ENCODE data around the gene RAB1B.
"Not testable (repeated sequence)": the region's sequence is repeated elsewhere in the genome, so short reads cannot be mapped to it uniquely, and the experiment has no call there.

Gene RAB1B

DNA sequence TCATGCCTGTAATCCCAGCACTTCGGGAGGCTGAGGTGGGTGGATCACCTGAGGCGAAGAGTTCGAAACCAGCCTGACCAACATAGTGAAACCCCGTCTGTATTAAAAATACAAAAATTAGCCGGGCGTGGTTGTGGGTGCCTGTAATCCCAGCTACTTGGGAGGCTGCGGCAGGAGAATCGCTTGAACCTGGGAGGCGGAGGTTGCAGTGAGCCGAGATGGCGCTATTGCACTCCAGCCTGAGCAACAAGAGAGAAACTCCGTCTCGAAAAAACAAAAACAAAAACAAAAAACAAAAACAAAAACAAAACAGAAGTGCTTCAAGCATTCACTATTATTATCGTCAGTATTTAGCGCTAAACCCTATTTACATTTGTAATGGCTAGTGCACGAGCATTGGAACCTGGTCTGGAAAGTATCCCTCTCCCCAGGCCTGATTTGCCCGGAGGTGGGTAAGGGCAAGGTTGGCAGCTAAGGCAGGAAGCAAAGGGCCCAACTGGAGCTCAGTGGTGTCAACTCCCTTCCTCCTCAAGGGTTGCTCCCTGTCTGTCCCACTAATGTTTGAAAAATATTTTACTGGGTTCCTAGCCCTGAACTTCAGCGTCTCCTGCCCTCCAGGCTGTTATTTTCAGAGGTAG lies 42.5 kb downstream of the RAB1B start:
- DNase-seq, result not testable (repeated sequence)

DNA sequence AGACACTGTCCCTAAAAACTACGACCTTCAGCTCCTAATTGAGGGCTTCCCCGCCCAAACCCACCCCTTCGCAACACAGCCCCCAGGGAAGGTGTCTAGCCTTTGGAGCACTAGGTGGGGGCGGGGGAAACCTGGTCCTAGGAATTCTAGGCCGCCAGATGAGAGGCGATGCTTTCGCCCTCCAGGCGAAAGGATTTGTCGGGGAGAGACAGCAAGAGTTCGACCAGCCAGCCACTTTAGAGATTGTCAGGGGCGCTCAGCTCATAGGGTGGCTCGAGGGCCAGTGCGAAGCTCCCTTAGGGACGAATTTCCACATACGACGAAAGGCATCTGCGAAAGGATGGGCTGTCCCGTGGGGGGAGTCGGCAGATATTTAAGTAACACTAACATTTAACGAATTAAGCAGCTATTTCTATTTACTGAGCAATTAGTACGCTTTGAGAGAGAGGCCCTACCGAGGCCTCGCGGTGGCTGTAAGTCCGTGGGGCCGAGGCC lies 43.1 kb downstream of the RAB1B start:
- no peak for DNase-seq

DNA sequence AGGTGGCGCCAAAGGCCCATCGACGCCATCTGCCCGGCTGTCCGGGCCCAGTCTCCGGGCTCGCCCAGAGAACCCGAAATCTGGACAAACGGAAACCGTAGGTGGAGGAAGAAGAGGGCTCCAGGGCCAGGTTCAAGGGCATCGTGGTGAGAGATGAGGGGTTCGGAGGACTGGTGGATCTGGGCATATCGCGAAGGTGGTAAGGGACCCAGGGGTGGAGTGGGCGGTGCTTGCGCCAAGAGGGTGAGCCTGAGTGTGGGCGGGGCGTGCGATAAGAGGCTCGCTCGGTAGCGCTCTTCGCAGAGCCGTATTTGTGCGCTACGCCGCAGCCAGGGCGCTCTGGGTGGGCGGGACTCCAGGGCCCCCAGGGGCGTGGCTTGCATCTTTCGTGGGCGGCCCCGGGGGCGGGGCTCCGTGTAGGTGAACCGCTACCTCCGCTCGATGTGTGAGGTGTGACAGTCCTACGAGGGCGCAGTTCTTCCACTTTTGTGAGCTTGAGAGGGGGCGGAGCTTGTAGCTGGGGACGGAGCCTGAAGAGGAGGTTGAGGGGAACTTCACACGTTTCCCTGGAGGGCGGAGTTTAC lies 43.6 kb downstream of the RAB1B start:
- DNase-seq, result peak; percentile 90

DNA sequence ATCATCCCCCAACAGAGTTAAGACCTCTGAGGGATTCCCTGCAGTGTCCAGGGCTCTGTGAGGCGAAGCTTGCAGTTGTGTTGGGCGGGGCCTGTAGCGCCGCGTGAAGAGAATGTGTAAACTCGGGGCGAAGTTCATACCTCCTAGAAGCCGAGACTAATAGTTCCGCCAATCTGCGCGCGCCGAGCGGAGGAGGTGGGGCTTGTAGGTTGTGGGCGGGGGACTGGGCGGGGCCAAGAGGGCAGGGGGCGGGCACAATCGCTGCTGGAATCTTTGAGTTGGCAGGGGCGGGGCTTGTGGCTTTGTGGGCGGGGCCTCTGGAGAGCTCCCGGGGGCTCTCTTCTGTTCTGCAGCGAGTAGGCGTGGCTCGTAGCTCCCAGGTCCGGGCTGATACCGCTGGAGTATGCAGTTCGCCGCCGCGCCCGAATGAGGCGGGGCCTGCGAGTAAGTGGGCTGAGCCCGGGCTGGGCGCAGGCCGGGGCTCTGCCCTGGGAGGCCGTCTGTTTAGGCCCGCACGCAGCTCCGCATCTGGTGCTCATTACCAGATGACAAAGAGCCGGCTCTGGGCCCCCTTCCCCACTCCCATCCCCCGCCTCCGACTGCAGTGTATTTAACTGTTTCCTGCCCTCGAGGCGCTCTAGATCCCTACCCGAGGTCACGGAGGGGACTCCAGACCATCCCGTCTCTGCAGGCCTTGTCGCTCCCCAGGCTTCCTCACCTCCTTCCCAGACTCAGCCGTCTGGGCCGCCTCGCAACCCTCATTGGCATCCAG lies 44.3 kb downstream of the RAB1B start:
- peak; percentile 100 for DNase-seq

DNA sequence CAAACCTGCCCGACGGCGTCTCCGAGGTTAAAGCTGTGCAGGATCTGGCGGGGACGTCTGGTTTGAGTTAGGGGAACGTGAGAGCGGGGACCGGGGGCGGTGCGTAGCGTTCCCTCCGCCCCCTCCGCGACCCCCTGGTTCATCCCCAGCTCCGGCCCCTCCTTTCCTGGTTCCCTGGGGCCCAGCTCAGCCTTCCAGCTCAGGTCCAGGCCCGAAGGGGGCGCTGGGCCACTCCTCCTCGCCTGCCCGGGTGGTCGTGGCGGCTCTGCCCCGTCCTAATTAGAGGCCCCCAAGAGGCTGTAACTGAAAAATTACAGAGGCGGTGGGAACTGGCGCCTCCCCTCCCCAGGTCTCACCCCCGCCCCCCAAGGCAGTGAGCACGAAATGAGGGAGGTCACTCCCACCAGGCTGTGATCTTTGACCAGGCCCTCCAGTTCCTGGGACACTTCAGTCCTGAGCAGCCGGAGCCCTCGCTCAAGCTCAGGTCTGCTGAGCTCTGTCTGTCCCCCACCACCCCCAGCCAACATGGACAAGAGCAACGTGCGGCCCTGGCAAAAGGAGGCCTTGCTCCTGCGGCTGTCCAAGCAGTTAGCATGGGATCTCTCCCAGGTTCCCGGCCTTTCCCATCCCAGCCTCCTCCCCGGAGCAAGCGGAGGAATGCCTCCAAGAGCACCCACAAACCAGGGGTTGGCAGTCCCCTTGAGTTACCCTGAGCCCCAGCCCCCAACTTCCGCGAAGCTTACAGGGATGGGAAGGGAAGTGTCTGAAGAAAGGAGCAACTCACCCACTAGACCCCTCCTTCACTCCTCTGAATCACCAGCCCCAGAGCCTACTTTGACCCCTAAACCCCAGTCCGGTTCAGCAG lies 45.1 kb downstream of the RAB1B start:
- DNase-seq, result peak; percentile 67

DNA sequence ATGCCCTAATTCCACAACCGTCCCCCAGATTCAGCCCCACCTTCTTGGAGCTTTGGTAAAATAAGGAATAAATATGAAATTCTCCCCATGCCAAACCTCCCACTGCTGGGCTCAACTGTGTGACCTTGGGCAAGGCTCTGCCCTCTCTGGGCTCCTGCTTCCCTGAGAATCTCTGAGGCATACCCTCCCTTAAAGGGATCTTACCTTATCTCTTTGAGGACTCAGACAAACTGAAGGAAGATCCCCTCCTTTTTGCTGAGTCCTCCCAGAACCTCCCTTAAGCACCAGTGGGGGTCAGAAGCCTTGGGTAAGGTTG lies 45.7 kb downstream of the RAB1B start:
- no peak for DNase-seq

DNA sequence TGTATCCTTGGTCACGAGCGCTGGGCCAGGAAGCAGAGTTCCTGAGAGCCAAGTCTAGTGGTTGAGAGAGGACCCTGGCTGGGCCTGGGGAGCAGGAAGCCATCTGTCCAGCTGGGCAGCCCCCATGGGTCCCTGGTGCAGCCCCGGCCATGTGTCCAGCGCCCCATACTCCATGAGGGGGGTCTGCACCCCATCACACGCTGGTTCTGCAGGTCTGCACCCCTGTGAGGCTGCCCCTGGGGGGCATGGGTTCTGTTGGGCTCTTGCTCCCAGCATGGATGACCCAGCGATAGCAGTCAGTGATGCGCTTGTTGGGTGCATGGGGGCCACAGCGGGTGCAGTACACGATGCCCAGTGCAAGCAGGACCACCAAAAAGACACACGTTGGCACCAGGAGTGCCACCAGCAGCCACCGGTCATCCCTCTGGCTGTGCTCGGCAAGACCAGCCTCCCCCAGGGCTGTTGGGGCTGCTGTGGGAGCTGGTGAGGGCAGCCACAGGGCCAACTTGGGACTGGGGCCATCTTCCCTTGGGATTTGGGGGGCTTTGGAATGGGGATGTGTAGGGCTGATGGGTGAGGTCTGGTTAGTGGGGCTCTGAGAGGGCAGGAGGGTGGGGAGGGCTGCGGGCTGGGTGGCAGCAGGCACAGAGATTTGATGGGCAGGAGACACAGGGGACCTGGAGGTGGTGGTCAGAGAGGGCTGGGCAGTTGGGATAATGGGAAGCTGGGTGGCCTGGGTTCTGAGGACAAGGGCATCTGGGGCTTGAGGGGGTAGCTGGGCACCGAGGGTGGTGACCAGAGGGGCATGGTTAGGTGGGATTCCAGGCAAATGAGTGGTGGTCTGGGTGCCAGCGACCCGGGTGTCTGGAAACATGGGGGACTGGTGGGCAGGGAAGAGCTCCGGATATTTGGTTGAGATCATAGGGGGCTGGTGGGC lies 46.4 kb downstream of the RAB1B start:
- no peak for DNase-seq

DNA sequence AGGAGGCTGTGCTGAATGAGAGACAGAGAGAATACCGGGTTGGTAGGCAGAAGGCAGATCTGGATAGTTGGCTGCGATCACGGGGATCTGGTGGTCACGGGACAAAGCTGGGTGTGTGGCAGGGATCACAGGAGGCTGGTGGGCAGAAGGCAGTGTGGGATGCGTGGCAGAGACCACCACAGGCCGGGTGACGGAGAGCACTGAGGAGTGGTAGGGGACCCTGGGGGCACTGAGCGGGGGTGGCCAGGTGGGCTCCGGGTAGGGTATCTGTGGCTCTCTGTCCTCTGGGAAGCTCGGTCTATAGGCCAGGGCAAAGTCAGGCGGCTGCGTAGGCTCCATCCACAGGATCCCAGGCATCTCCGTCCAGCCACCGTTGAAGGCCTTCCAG lies 47.1 kb downstream of the RAB1B start:
- DNase-seq, result no peak

DNA sequence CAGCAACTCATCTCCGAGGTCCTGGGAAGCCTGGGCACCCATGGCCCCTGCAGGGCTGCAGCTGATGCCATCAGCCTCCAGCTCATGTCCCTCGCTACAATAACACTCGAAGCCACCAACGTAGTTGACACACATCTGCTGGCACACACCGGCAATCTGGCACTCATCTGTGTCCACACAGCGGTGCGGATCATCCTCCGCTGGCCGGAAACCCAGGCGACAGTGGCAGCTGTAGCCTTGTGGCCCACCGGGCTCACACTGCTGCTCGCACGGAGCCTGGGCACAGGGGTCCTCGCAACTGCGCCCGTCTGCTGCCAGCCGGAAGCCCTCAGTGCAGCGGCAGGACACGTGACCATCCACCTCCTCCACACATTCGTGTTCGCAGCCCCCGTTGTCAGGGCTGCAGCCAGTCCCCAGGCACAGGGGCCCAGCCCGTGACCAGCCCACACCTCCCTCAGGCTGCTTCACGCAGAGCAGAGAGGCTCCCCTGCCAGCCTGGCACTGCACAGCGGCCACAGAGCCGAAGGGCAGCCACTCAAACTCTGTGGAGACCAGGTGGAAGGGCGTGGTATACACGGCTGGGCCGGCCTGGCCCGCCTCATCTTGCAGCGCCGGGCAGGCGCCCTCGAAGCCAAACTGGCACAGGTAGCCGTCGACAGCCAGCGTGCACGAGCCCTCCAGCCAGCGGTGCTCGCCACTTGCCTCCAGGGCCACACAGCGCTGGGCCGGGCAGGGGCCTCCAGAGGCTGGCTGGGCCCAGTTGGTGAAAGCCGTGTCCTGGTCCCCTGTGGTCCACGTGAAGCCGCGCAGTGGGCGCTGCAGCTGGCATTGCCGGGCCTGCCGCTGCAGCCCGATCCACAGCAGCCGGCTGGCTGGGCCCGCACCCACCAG lies 47.7 kb downstream of the RAB1B start:
- DNase-seq, result no peak

DNA sequence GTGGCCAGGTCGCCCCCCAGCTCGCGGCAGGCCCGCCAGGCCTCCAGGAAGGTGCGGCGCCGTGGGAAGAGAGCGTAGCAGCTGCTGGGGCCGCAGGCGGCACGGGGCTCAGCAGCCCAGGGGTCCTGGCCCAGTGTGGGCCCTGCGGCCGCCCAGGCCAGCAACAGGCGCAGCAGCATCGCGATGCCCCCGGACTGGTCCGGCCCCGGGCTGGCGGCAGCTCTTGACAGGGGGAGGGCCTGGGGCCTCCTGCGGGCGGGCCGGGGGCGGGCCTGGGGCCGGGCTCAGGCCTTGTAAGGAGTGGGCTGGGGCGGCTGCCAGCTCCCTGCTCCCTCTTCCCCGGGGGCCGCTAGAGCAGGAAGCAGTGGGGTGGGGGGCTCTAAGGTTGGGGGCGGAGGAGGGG lies 48.4 kb downstream of the RAB1B start, which contains the start of gene CD248:
CD248 (minus strand) TSS at position 196 of the 403 bp plus-strand sequence; CDS start at position 179, 17 bp downstream.
- peak; percentile 94 for DNase-seq

DNA sequence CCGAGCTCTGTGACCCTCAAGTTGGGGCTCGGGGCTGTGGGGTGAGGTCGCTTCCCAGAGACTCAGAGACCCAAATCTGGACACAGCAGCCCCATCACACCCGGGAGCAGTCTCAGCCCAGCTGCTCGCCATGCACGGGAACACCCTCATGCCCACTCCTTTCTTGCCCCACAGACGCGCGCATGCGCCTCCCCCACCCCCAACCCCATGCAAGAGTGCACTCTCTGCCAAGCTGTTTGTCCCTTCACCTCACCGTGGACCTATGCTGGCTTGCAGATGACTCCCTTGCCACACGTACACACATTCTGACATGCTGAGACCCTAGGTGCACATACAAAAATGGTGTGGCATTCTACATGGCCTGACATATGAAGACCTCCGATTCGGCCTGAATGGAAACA lies 48.9 kb downstream of the RAB1B start:
- DNase-seq, result peak; percentile 84

DNA sequence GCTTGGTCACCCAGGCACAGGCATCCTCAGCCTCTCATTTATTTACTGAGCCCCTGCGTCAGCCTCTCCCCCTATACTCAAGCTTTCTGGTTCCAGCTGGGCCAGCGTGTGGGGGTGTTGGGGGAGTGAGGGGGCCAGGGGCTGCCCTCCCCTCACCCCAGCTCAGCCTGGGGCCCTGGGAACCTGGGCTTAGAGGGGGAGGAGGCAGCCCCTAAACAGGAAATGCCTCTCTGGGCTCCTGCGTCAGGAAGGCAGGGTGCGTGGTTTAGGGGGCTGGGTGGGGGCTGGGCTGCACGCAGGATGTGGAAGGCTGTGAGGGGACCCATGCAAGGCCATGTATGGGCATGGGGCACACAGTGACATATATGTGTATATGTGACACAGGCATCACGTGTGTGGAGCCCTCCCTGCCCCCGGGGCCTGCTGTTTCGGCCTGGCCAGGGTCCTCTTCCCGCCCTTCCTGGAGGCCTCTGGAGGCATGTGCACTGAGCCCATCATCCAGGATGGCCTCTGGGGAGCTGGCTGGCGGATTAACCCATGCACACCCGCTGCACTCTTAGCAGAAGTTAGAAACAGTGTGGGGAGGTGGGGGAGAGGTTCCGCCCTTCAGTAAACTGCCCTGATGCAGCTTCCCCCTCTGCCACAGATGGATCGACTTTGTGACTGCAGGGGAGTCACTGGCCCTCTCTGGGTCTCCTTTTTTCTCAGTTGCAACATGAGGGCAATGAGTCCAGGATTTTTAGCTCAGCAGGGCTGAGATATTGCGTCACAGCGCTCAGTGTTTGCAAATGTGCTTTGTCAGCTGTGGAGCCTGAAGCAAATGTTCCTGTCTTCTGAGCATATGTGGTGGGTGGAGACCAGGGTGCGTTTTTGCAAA lies 49.5 kb downstream of the RAB1B start:
- peak; percentile 91 for DNase-seq

DNA sequence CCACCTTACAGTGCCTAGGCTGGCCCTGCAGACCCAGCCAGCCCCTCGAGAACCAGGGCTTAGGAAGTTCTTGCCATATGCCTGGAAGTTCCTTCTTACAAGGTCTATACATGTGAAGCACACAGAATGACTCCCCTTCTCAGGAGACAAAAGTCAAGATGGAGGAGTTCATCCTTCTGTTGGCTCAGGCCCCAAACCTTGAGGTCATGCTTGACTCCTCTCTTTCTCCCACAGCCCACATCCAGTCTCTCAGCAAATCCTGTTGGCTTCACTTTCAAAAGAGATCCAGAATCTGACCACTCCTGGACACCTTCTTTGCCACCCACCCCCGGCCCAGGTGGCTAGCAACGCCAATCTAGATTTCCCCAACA lies 50.1 kb downstream of the RAB1B start:
- no peak for DNase-seq

DNA sequence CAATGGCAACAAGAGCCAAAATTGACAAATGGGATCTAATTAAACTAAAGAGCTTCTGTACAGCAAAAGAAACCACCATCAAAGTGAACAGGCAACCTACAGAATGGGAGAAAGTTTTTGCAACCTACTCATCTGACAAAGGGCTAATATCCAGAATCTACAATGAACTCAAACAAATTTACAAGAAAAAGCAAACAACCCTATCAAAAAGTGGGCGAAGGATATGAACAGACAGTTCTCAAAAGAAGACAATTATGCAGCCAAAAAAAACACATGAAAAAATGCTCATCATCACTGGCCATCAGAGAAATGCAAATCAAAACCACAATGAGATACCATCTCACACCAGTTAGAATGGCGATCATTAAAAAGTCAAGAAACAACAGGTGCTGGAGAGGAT lies 51.9 kb downstream of the RAB1B start:
- DNase-seq, result not testable (repeated sequence)

DNA sequence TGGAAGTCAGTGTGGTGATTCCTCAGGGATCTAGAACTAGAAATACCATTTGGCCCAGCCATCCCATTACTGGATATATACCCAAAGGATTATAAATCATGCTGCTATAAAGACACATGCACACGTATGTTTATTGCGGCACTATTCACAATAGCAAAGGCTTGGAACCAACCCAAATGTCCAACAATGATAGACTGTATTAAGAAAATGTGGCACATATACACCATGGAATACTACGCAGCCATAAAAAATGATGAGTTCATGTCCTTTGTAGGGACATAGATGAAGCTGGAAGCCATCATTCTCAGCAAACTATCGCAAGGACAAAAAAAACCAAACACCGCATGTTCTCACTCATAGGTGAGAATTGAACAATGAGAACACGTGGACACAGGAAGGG lies 52.3 kb downstream of the RAB1B start:
- DNase-seq, result not testable (repeated sequence)

DNA sequence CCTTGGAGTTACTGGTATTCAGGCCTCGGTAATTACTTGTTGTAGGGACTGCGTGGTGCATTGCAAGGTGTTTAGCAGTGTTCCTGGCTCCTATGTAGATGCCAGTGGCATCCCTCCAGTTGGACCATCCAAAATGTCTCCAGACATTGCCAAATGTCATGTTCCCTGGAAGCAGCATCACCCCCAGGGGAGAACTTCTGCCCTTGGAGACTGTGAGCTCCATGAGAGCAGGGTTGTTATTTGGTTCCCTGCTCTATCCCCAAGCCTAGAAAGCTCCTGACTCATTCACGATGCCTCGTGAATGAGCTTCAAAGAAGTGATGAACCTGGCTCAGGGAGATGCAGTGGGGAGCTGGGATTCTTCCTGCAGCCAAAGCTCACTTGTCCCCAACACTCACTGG lies 53.2 kb downstream of the RAB1B start:
- no peak for DNase-seq

DNA sequence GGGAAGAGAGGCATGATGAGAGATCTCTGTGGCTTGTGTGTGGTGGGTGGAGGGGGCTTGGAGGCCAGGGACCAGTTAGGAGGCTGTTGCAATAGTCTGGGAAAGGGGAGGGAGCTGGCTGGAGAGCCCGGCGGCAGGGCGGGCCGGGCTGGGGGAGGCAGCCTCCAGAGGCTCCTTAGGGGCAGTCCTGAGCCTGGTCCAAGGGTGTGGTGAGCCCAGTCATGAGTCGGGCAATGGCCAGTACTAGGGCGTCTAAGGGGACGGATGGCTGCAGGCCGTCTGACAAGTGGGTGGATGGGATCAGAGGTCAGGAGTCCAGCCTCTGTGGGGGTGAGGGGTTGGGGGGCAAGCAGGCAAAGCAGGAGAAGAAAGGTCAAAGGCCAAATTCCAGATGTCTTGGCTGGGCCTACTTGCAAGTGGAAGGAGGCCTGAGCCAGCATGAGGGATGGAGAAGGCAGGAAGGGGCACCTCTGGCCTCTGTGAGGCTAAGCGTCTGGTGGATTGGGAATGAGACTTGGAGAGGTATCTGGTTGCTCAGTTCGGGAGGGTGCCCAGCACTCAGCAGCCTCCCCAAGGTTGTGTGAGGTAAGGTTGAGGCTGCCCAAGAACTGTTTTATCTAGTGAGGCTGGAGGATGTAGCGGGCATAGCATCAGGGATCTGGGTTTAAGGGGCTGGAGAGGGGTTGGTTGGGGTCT lies 54.4 kb downstream of the RAB1B start:
- DNase-seq, result no peak

DNA sequence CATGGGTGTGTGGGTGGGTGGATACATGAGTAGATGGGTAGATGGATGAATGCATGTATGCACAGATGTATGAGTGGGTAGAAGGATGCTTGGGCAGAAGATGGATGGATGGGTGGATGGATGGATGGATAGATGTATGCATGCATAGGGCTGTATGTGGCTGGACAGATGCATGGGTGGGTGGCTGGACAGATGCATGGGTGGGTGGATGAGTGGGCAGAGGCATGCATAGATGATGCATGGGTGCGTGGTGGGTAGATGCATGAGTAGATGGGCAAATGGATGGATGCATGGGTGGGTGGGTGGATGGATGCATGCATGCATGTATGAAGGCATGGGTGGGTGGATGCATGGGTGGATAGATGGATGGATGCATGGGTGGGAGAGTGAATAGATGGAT lies 55.2 kb downstream of the RAB1B start:
- DNase-seq, result no peak

DNA sequence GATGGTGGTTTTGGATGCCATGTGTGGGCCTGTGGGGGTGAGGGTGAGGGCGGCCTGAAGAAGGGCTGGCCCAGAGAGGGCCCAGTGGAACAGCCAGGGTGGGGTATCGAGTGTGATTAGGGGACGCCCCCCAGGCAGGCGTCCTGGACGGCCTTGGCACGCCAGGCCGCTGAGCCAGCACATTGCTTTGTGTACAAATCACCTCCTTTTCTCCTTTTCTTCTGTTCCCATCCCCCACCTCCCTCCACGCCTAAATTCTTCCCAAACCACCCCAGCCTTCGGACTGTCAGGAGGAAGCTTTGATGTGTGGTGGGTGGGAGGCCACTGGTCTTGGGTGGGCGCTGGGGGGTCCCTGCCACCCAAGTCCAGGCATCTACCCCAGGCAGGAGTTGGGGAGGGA lies 56.2 kb downstream of the RAB1B start:
- peak; percentile 84 for DNase-seq

Measured in fibroblast of skin of right biceps (primary cell).